ENCODE measurements around the gene MACROD1.

MACROD1 gene

GRCh38 chr11:64089027-64089360, 76.9 kb downstream of the MACROD1 start:
- Histone ChIP-seq H3K4me3 (no peak overlapping the region), H3K9me3 (no peaks in the 10 kb centered on the region), H3K36me3 (no peaks in the 10 kb centered on the region), H3K4me1 (peaks cover 0 to 9% (median 0%) of the 10 kb centered on the region in 4 donors), H3K27me3 (no peaks in the 10 kb centered on the region), H3K27ac (no peak overlapping the region)
- intact Hi-C loops (cut with DNase I; ENCODE audit: low total_unique reads) = no loop called here
- DNase-seq = no peak
- no peak for TF ChIP-seq CTCF (IDR thresholded peaks at IDR 0.05)

- DNase-seq = no peak
- Histone ChIP-seq H3K27ac (no peak overlapping the region), H3K36me3 (no peaks in the 10 kb centered on the region), H3K4me1 (peaks cover 0 to 9% (median 0%) of the 10 kb centered on the region in 4 donors), H3K9me3 (no peaks in the 10 kb centered on the region), H3K4me3 (no peak overlapping the region), H3K27me3 (no peaks in the 10 kb centered on the region)
- intact Hi-C loops (cut with DNase I; ENCODE audit: low total_unique reads) = no loop called here
- TF ChIP-seq CTCF (IDR thresholded peaks at IDR 0.05) = no peak
These were observed 77.5 kb downstream of the MACROD1 start for GRCh38 chr11:64088162-64089026.

GRCh38 chr11:64086258-64087123, 79.4 kb downstream of the MACROD1 start:
- Histone ChIP-seq H3K27ac (no peak overlapping the region), H3K36me3 (no peaks in the 10 kb centered on the region), H3K4me1 (peaks cover 0 to 9% (median 0%) of the 10 kb centered on the region in 4 donors), H3K27me3 (no peaks in the 10 kb centered on the region), H3K4me3 (no peak overlapping the region), H3K9me3 (no peaks in the 10 kb centered on the region)
- DNase-seq = no peak
- intact Hi-C loops (cut with DNase I; ENCODE audit: low total_unique reads) = no loop called here
- TF ChIP-seq CTCF (IDR thresholded peaks at IDR 0.05) = no peak

GRCh38 chr11:64085906-64086257, 80.0 kb downstream of the MACROD1 start:
- no peak for DNase-seq
- Histone ChIP-seq H3K9me3 (no peaks in the 10 kb centered on the region), H3K36me3 (no peaks in the 10 kb centered on the region), H3K4me1 (peaks cover 0 to 9% (median 0%) of the 10 kb centered on the region in 4 donors), H3K27ac (no peak overlapping the region), H3K27me3 (no peaks in the 10 kb centered on the region), H3K4me3 (no peak overlapping the region)
- intact Hi-C loops (cut with DNase I; ENCODE audit: low total_unique reads) = no loop called here
- TF ChIP-seq CTCF (IDR thresholded peaks at IDR 0.05) = no peak

- Histone ChIP-seq H3K27ac (no peak overlapping the region), H3K4me3 (no peak overlapping the region), H3K9me3 (no peaks in the 10 kb centered on the region), H3K27me3 (no peaks in the 10 kb centered on the region), H3K36me3 (no peaks in the 10 kb centered on the region), H3K4me1 (peaks cover 0 to 9% (median 0%) of the 10 kb centered on the region in 4 donors)
- intact Hi-C loops (cut with DNase I; ENCODE audit: low total_unique reads) = no loop called here
- no peak for DNase-seq
- TF ChIP-seq CTCF (IDR thresholded peaks at IDR 0.05) = no peak
These were observed 80.8 kb downstream of the MACROD1 start for GRCh38 chr11:64084951-64085710.

All from tibial artery (tissue), 4 donors.